ENCODE measurements around the gene TPPP. TPM values are rescaled to one million over a fixed set of nuclear protein-coding genes. Genes with fewer than 3 reads are reported as not detected.

Gene TPPP
- total RNA-seq, 1 donor: not detected

GRCh38 chr5:612498-613424 lies 80.4 kb downstream of the TPPP start:
- TF ChIP-seq CTCF (IDR thresholded peaks at IDR 0.05; ENCODE audit: insufficient read depth, low read length): no peak
- DNase-seq (ENCODE audit: low read depth): peak; percentile 4
- peak overlapping the region; percentile 76 for H3K4me3 ChIP-seq (ENCODE audit: low read depth, low read length)

- no peak for TF ChIP-seq CTCF (IDR thresholded peaks at IDR 0.05; ENCODE audit: insufficient read depth, low read length)
- H3K4me3 ChIP-seq (ENCODE audit: low read depth, low read length): peak within 1 kb of the TSS; percentile 78
- peak; percentile 68 for DNase-seq (ENCODE audit: low read depth)
These were observed 81.2 kb downstream of the TPPP start, which contains the start of gene CEP72 for GRCh38 chr5:611731-612486. CEP72 (plus strand) TSS chr5:612340; CDS start chr5:612362, 22 bp downstream.

GRCh38 chr5:610744-611730 lies 82.1 kb downstream of the TPPP start:
- DNase-seq (ENCODE audit: low read depth): no peak
- H3K4me3 ChIP-seq (ENCODE audit: low read depth, low read length): peak overlapping the region; percentile 78

GRCh38 chr5:610011-610743 lies 83.0 kb downstream of the TPPP start:
- no peak overlapping the region for H3K4me3 ChIP-seq (ENCODE audit: low read depth, low read length)
- TF ChIP-seq CTCF (IDR thresholded peaks at IDR 0.05; ENCODE audit: insufficient read depth, low read length): no peak
- no peak for DNase-seq (ENCODE audit: low read depth)

More at GRCh38 chr5:610744-611730, 82.1 kb downstream of the TPPP start:
- no peak for TF ChIP-seq CTCF (IDR thresholded peaks at IDR 0.05; ENCODE audit: insufficient read depth, low read length)

Other genes starting within 250 kb of the TPPP start
- 0.25 and 1.8 TPM in 2 replicates for gene SLC9A3, start 168.9 kb downstream of the TPPP start, total RNA-seq (ENCODE audit: low replicate concordance)
- 1.6 and 3.5 TPM in 2 replicates for gene CEP72, start 81.0 kb downstream of the TPPP start, total RNA-seq (ENCODE audit: low replicate concordance)
- gene ZDHHC11B, start 91.4 kb upstream of the TPPP start, total RNA-seq (ENCODE audit: low replicate concordance): under 0.01 and 0.74 TPM in 2 replicates
- gene ZDHHC11, start 157.6 kb upstream of the TPPP start, total RNA-seq (ENCODE audit: low replicate concordance): 0.36 and 0.65 TPM in 2 replicates
- gene BRD9, start 199.4 kb upstream of the TPPP start, total RNA-seq (ENCODE audit: low replicate concordance): 26.8 and 119 TPM in 2 replicates
- 4.4 and 32.5 TPM in 2 replicates for gene TRIP13, start 199.5 kb upstream of the TPPP start, total RNA-seq (ENCODE audit: low replicate concordance)

All from fibroblast of the aortic adventitia (primary cell).